ENCODE results near the gene OR6K3. TPM values are rescaled to one million over a fixed set of nuclear protein-coding genes. Genes with fewer than 3 reads are reported as not detected.
"Not testable (repeated sequence)": the region's sequence is repeated elsewhere in the genome, so short reads cannot be mapped to it uniquely, and the experiment has no call there.

The OR6K3 gene
- total RNA-seq, 1 donor from 2014 or later: not detected

DNA sequence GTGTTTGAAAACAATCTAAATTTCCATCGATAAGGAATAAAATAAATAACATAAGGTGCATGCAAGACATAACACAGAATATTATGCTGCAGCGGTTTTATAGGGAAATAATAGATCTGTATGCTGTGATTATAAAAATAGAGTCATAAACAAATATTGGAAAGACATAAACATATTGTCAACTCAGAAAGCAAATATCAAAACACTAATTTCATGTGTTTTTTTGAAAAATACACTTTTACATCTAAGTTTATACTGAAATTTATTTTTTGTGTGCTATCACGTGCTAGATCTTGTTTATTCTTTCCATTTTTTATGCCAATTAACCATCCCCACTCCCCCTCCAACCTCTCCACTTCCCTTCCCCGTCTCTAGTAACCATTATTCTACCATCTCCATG, 9.4 kb downstream of the OR6K3 start:
- Mint-ChIP-seq H3K9me3 (no peaks in the 10 kb centered on the region), H3K36me3 (ENCODE audit: low read depth) (peaks cover 2% of the 10 kb centered on the region), H3K4me1 (ENCODE audit: low read depth) (peaks cover 1% of the 10 kb centered on the region), H3K27ac (no peak overlapping the region), H3K27me3 (ENCODE audit: low read depth) (peaks cover 18% of the 10 kb centered on the region), H3K4me3 (ENCODE audit: low read depth) (no peak overlapping the region)
- no peak for DNase-seq (ENCODE audit: low spot score)
- intact Hi-C loops (cut with micrococcal nuclease): loop anchor here (10.0 kb wide), 1 partner anchor 364 kb away; the partner anchor contains the start of gene AIM2

DNA sequence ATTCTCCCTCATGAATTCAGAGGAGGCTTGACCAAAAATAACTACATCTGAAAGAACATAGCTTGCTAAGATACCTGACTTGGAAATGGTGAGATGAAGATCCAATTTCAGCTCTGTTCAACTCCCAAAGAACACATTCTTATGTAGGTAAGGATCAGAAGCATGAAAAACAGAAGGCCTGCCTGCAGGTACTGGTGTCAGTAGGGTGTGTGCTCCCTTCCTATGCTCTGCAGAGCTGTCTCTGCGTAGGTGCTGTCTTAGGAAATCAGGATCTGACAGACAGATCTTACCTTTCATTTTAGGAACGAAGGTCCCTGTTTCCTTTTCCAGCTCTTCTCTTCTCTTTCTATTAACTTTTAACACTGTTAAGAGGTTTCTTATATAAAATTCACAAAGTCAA, 14.4 kb downstream of the OR6K3 start:
- Mint-ChIP-seq H3K4me3 (ENCODE audit: low read depth) (no peak overlapping the region), H3K9me3 (no peaks in the 10 kb centered on the region), H3K4me1 (ENCODE audit: low read depth) (no peaks in the 10 kb centered on the region), H3K36me3 (ENCODE audit: low read depth) (no peaks in the 10 kb centered on the region), H3K27ac (no peak overlapping the region), H3K27me3 (ENCODE audit: low read depth) (peaks cover 5% of the 10 kb centered on the region)
- no peak for DNase-seq (ENCODE audit: low spot score)
- intact Hi-C loops (cut with micrococcal nuclease): no loop called here

DNA sequence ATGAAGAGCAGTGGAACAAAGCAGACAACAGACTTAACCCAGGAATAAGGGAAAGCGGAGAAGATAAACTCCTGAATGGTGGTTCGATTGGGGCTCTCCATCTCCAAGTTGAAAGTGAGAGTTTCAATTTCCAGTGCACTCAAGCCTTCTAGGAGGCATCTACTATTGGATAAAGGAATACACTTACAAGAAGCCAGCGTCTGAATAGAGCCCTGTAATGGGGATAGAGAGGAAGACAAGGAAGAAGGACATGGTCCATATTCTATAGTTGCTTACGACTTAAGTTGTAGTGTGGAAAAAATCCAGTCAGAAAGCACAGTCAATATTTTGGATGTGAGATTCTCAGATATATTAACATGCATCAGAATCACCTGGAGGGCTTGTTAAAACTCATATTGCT, 20.0 kb downstream of the OR6K3 start, which contains the start of gene OR6K2:
OR6K2 (minus strand) TSS at position 101 of the 400 bp plus-strand sequence; CDS start at position 101, 0 bp downstream.
- Mint-ChIP-seq H3K27ac (no peak within 1 kb of the TSS), H3K4me1 (ENCODE audit: low read depth) (no peaks in the 10 kb centered on the region), H3K4me3 (ENCODE audit: low read depth) (no peak within 1 kb of the TSS), H3K9me3 (no peaks in the 10 kb centered on the region), H3K36me3 (ENCODE audit: low read depth) (no peaks in the 10 kb centered on the region), H3K27me3 (ENCODE audit: low read depth) (peaks cover 3% of the 10 kb centered on the region)
- intact Hi-C loops (cut with micrococcal nuclease): no loop called here
- no peak for DNase-seq (ENCODE audit: low spot score)

DNA sequence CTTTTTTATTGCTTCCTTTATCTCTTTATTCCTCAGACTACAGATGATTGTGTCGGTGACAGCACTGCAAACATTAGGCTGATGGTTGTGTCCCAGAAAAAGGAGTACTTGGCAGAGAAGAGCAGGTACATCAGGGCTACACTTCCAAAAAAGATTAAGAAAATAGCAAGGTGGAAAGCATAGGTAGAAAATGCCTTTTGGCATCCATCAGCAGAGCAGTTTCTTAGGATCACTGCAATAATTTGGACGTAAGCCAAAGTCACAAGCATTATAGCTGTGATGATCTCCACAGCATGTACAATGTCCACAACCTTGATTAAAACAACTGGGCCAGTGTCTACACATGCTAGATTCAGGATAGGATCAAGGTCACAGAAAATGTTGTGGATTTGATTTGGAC, 25.9 kb downstream of the OR6K3 start:
- Mint-ChIP-seq H3K36me3 (ENCODE audit: low read depth) (no peaks in the 10 kb centered on the region), H3K4me3 (ENCODE audit: low read depth) (no peak overlapping the region), H3K9me3 (no peaks in the 10 kb centered on the region), H3K27ac (no peak overlapping the region), H3K4me1 (ENCODE audit: low read depth) (no peaks in the 10 kb centered on the region), H3K27me3 (ENCODE audit: low read depth) (peaks cover 3% of the 10 kb centered on the region)
- DNase-seq (ENCODE audit: low spot score): no peak
- intact Hi-C loops (cut with micrococcal nuclease): no loop called here

DNA sequence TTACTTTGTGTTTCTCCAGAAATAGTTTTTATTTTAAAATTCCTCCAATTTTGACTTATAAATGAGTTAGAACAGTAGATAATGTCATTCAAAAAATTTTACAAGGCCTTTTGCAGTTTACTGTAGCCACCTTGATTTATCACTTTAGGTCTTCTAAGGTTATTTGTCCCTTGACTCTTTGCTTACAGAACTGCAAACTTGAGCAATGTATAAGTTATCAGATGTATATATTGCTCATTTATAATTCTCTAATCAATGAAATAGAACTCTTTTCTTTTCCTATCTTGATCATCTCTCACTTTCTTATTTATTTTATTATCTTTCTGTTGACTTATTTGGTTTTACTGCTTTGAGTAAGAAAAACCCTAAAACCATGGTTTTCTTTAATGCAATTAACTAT, 28.2 kb downstream of the OR6K3 start:
- no peaks in the 10 kb centered on the region for H3K4me1 Mint-ChIP-seq (ENCODE audit: low read depth)
- peaks cover 5% of the 10 kb centered on the region for H3K9me3 Mint-ChIP-seq
- no peak overlapping the region for H3K4me3 Mint-ChIP-seq (ENCODE audit: low read depth)
- DNase-seq (ENCODE audit: low spot score): no peak
- H3K27me3 Mint-ChIP-seq (ENCODE audit: low read depth): no peaks in the 10 kb centered on the region
- H3K27ac Mint-ChIP-seq: no peak overlapping the region
- intact Hi-C loops (cut with micrococcal nuclease): no loop called here
- no peaks in the 10 kb centered on the region for H3K36me3 Mint-ChIP-seq (ENCODE audit: low read depth)

DNA sequence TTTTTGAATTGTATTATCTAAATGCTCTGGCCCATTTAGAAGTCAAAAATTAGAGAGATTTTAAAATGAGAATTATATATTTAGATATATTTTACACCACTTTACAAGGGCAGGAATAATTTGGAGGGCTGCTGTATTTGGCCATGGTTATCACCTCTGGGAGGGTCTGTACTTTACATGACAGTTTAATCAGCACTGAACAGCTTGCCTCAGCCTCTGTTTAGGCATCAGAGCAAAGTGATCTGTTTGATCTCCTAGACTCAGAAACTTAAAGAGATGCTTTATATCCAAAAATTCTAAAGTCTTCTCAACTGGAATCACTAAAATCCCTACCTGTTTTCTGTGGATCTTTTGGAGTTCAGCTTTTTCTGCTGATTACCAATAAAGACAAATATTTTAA, 28.6 kb downstream of the OR6K3 start:
- H3K4me1 Mint-ChIP-seq (ENCODE audit: low read depth): no peaks in the 10 kb centered on the region

DNA sequence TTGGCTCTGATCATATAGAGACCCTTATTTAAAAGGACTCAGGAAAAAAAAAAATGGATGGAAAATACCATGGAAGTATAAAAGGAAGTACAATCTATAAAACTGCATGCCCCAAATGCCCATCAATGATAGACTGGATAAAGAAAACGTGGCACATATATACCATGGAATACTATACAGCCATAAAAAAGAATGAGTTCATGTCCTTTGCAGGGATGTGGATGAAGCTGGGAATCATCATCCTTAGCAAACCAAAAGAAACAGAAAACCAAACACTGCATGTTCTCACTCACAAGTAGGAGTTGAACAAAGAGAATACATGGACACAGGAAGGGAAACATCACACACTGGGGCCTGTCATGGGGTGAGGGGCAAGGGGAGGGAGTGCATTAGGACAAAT, 29.4 kb downstream of the OR6K3 start:
- H3K27ac Mint-ChIP-seq; H3K4me3 Mint-ChIP-seq (ENCODE audit: low read depth); intact Hi-C loops (cut with micrococcal nuclease); H3K9me3 Mint-ChIP-seq; H3K36me3 Mint-ChIP-seq (ENCODE audit: low read depth); H3K27me3 Mint-ChIP-seq (ENCODE audit: low read depth); DNase-seq (ENCODE audit: low spot score); H3K4me1 Mint-ChIP-seq (ENCODE audit: low read depth): not testable (repeated sequence)

More for the DNA sequence above, 28.6 kb downstream of the OR6K3 start:
- Mint-ChIP-seq H3K9me3 (peaks cover 5% of the 10 kb centered on the region), H3K27me3 (ENCODE audit: low read depth) (no peaks in the 10 kb centered on the region), H3K36me3 (ENCODE audit: low read depth) (no peaks in the 10 kb centered on the region), H3K4me3 (ENCODE audit: low read depth) (no peak overlapping the region), H3K27ac (no peak overlapping the region)
- intact Hi-C loops (cut with micrococcal nuclease): no loop called here
- DNase-seq (ENCODE audit: low spot score): no peak

DNA sequence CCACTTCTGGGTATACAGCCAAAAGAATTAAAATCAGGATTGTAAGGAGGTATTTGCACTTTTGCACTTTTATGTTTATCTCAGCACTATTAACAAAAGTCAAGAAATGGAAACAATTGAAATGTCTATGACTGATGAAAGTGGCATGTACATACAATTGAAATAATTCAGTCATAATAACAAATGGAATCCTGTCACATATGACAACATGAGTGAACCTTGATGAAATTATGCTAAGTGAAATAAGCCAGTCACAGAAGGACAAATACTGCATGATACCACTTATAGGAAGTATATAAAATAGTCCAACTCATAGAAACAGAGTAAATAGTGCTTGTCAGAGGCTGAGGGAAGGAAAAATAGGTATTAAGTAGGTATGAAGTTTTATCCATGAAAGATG, 30.6 kb downstream of the OR6K3 start:
- H3K27ac Mint-ChIP-seq: no peak overlapping the region
- peaks cover 5% of the 10 kb centered on the region for H3K9me3 Mint-ChIP-seq
- peaks cover 2% of the 10 kb centered on the region for H3K4me1 Mint-ChIP-seq (ENCODE audit: low read depth)
- intact Hi-C loops (cut with micrococcal nuclease): no loop called here
- no peak overlapping the region for H3K4me3 Mint-ChIP-seq (ENCODE audit: low read depth)
- H3K36me3 Mint-ChIP-seq (ENCODE audit: low read depth): no peaks in the 10 kb centered on the region
- no peak for DNase-seq (ENCODE audit: low spot score)
- H3K27me3 Mint-ChIP-seq (ENCODE audit: low read depth): peaks cover 7% of the 10 kb centered on the region

DNA sequence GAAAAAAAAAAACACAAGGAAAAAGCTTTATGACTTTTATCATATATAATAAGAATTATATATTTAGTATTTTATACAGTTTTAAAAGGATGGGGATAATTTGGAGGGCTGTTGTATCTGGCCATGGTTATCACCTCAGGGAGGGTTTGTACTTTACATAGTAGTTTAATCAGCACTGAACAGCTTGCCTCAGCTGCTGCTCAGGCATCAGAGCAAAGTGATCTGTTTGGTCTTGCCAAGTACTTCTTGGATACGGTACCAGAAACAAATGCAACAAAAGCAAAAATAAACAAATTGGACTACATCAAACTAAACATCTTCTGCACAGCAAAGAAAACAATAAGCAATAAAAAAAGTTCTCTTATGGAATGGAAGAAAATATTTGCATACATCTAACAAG, 31.4 kb downstream of the OR6K3 start:
- H3K36me3 Mint-ChIP-seq (ENCODE audit: low read depth): no peaks in the 10 kb centered on the region
- H3K4me1 Mint-ChIP-seq (ENCODE audit: low read depth): peaks cover 2% of the 10 kb centered on the region
- intact Hi-C loops (cut with micrococcal nuclease): no loop called here
- peaks cover 5% of the 10 kb centered on the region for H3K9me3 Mint-ChIP-seq
- H3K27ac Mint-ChIP-seq: no peak overlapping the region
- peaks cover 10% of the 10 kb centered on the region for H3K27me3 Mint-ChIP-seq (ENCODE audit: low read depth)
- DNase-seq (ENCODE audit: low spot score): no peak
- no peak overlapping the region for H3K4me3 Mint-ChIP-seq (ENCODE audit: low read depth)

DNA sequence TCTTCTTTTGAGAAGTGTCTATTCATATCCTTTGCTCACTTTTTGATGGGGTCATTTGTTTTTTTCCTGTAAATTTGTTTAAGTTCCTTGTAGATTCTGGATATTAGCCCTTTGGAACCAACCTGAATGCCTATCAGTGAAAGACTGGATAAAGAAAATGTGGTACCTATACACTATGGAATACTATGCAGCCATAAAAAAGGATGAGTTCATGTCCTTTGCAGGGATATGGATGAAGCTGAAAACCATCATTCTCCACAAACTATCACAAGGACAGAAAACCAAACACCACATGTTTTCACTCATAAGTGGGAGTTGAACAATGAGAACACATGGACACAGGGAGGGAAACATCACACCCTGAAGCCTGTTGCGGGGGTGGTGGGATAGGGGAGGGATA, 32.2 kb downstream of the OR6K3 start:
- H3K27ac Mint-ChIP-seq; DNase-seq (ENCODE audit: low spot score); H3K36me3 Mint-ChIP-seq (ENCODE audit: low read depth); H3K4me3 Mint-ChIP-seq (ENCODE audit: low read depth); H3K4me1 Mint-ChIP-seq (ENCODE audit: low read depth); intact Hi-C loops (cut with micrococcal nuclease); H3K9me3 Mint-ChIP-seq; H3K27me3 Mint-ChIP-seq (ENCODE audit: low read depth): not testable (repeated sequence)

DNA sequence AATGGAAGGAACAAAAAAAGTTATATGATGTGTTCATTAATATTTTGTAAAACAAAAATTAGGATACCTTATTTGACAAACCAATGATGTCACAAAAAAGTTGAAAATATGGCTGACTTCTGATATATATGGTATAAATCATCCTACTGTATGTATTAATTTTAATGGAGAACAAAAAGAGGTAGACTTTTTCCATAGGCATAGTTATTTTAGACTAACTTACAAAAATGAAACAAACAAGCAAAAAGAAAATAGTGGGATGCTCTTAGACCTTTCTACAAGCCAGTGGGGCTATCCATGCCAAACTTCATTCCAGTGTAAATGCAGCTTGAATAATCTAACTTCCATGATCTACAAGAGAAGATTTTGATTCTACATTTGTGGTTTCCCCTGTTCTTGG, 33.5 kb downstream of the OR6K3 start:
- peaks cover 15% of the 10 kb centered on the region for H3K27me3 Mint-ChIP-seq (ENCODE audit: low read depth)
- no peaks in the 10 kb centered on the region for H3K36me3 Mint-ChIP-seq (ENCODE audit: low read depth)
- peaks cover 2% of the 10 kb centered on the region for H3K4me1 Mint-ChIP-seq (ENCODE audit: low read depth)
- H3K9me3 Mint-ChIP-seq: peaks cover 5% of the 10 kb centered on the region
- intact Hi-C loops (cut with micrococcal nuclease): no loop called here
- no peak for DNase-seq (ENCODE audit: low spot score)
- no peak overlapping the region for H3K27ac Mint-ChIP-seq
- no peak overlapping the region for H3K4me3 Mint-ChIP-seq (ENCODE audit: low read depth)

DNA sequence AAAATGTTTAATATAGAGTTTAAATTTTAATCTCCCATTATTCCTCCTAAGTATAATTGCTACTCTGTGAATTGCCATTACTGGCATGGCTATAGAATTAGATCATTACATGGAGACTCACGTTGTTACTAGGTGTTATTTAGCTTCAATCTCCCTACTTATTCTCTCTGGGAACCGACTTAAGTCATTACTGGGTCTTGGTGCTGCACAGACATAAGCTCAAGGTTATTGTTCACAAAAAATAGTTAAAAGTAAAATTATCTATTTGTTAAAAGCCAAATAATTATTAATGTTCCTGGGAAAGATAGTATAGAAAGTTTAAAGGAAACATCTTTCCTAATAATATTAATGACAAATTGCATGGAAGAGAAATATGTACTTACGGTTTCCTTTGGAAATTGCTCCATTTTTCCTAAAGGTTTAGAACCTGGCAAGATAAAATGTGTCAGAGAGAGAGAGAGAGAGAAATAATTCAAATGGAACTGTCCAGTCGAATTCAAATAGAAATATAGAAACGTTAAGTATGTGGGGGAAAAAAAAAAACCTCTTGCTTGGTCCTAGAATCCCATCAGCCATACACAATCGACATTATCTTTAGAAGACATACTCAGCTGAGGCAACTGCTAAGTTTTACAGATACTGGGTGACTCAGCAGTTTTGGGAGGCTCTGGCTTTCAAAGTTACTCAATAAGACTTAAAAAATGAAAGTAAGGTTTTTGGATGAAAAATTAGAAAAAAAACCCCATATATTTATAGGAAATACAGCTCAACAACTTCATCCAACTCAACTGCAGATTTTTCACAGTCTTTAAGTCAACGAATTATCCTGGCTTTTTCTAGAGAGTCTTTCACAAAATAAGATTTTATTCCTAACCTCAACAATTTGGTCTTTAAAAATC, 34.2 kb downstream of the OR6K3 start, which contains the start of gene SPTA1:
SPTA1 (minus strand) TSS at position 605 of the 899 bp plus-strand sequence; CDS start at position 407, 198 bp downstream.
- Mint-ChIP-seq H3K27ac (no peak within 1 kb of the TSS), H3K4me3 (ENCODE audit: low read depth) (no peak within 1 kb of the TSS), H3K9me3 (peaks cover 5% of the 10 kb centered on the region), H3K36me3 (ENCODE audit: low read depth) (no peaks in the 10 kb centered on the region), H3K4me1 (ENCODE audit: low read depth) (peaks cover 2% of the 10 kb centered on the region), H3K27me3 (ENCODE audit: low read depth) (peaks cover 18% of the 10 kb centered on the region)
- no peak for DNase-seq (ENCODE audit: low spot score)
- intact Hi-C loops (cut with micrococcal nuclease): no loop called here

DNA sequence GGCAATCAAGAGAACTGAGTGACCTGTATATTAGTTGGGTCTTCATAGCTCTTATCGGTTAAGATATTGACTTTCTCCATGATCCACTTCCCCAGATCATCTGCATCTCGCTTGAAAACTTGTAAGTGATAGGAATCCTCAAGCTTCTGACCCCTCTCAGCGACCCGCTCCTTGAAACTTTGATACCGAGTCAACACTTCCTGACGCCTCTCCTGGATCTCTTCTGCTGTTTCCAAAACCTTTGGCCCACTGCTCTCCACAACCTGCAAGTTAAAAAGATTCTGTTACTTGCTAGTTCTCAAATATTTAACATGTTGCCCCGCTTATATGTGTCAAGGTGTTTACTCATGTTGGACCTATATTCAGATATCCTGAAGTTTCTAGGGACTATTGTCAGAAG, 35.4 kb downstream of the OR6K3 start:
- peaks cover 5% of the 10 kb centered on the region for H3K9me3 Mint-ChIP-seq
- DNase-seq (ENCODE audit: low spot score): no peak
- intact Hi-C loops (cut with micrococcal nuclease): no loop called here
- peaks cover 18% of the 10 kb centered on the region for H3K27me3 Mint-ChIP-seq (ENCODE audit: low read depth)
- H3K4me3 Mint-ChIP-seq (ENCODE audit: low read depth): no peak overlapping the region
- H3K27ac Mint-ChIP-seq: no peak overlapping the region
- peaks cover 2% of the 10 kb centered on the region for H3K4me1 Mint-ChIP-seq (ENCODE audit: low read depth)
- no peaks in the 10 kb centered on the region for H3K36me3 Mint-ChIP-seq (ENCODE audit: low read depth)
